Measurements from ENCODE around the gene MTRR. TPM values are rescaled to one million over a fixed set of nuclear protein-coding genes. Genes with fewer than 3 reads are reported as not detected.
A peak's percentile ranks its signal among the peaks of the same experiment; 100 is the strongest.

The MTRR gene
- 38.7 and 46.7 TPM in 2 replicates for total RNA-seq

GRCh38 chr5:7868773-7869473, at the start of gene MTRR, which contains the start of gene FASTKD3:
Gene MTRR (plus strand): TSS chr5:7869148. CDS start chr5:7870795, 1,647 bp downstream.
Gene FASTKD3 (minus strand): TSS chr5:7869031. CDS start chr5:7868083, 948 bp downstream.
- peak; percentile 81 for DNase-seq (ENCODE audit: low read depth)

- no peak for DNase-seq (ENCODE audit: low read depth)
These were observed 46.5 kb upstream of the MTRR start for GRCh38 chr5:7822449-7822848.

- no peak for DNase-seq (ENCODE audit: low read depth)
These were observed 45.4 kb upstream of the MTRR start for GRCh38 chr5:7823594-7823993.

DNA sequence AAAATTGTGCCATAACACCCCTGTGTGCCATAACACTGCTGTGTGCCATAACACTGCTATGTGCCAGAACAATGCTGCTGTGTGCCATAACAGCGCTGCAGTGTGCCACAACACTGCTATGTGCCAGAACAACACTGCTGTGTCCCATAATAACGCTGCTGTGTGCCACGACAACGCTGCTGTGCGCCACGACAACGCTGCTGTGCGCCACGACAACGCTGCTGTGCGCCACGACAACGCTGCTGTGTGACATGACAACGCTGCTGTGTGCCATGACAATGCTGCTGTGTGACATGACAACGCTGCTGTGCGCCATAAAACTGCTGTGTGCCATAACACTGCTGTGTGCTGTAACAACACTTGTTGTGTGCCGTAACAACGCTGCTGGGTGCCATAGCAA, 44.0 kb upstream of the MTRR start:
- no peak for DNase-seq (ENCODE audit: low read depth)

DNA sequence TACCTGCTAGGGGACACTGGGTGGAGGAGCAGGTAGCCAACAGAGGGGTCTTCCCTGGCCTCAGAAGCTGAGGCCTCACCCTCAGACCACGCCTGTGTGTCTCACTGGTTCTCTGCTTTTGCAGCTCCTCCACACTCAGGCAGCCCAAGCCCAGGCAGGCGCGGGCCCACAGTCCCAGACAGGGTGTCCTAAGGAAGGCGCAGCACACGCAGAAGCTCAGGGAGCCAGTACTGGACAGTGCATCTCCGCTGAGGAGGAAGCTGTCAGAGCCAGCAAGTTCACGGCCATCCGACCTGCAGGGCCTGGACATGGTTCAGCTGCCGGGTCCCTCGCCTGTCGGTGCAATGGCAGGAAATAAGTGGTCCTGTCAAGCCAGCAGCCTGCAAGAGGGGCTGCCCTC, 43.3 kb upstream of the MTRR start:
- DNase-seq (ENCODE audit: low read depth): no peak

DNA sequence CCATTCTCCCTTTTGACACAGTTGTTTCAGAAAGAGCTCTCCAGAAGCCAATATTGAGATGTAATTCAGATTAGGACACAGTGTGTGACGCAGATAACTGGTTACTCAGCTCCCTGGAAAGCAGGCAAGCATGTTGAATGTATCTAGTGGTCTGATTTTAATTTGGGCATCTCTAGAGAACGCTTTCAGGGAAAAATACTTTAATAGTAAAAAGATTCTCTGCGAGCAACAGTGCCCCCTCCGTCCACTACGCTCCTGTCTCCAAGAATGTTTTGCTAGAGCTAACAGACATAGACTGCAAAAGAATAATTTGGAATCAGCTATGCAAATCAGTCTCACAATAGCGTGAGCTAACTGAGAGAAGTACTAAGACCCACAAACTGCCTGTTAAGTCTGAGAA, 41.3 kb upstream of the MTRR start:
- DNase-seq (ENCODE audit: low read depth): no peak

DNA sequence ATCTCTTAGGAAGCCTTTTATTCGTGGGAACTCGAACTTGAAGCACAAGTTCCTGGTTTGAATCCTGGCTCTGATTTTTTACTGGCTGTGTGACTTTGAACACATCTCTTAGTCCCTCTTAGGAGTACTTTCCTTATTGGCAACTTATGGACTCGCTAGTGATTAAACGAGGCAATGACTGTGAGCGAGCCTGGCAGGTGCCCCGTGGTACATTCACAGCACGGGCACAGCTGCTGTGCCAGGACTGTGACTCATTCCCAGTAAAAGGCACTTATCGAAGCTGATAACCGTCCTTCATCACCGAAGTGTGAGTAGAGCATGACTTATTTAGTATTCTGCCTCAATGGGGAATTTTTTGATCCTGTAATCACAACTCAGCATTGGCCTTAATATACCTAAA, 40.7 kb upstream of the MTRR start:
- DNase-seq (ENCODE audit: low read depth): no peak

DNA sequence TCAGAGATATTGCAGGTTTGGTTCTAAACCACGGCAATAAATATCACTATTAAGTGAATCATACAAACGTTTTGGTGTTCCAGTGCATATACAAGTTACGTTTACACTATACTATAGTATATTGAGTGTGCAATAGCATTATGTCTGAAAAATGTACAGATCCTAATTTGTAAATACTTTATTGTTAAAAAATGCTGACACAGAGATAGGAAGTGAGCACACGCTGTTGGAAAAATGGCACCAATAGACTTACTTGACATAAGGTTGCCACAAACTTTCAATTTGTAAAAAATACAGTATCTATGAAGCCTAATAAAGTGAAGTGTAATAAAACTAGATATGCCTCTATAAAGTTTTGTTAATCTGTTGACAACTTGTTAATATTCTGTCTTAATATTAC, 34.0 kb upstream of the MTRR start:
- no peak for DNase-seq (ENCODE audit: low read depth)

GRCh38 chr5:7837403-7837802, 31.5 kb upstream of the MTRR start:
- peak; percentile 87 for DNase-seq (ENCODE audit: low read depth)

- DNase-seq (ENCODE audit: low read depth): no peak
These were observed 26.4 kb upstream of the MTRR start for GRCh38 chr5:7842531-7842930.

GRCh38 chr5:7844901-7845300, 24.0 kb upstream of the MTRR start:
- no peak for DNase-seq (ENCODE audit: low read depth)

- no peak for DNase-seq (ENCODE audit: low read depth)
These were observed 23.4 kb upstream of the MTRR start for GRCh38 chr5:7845557-7845956.

DNA sequence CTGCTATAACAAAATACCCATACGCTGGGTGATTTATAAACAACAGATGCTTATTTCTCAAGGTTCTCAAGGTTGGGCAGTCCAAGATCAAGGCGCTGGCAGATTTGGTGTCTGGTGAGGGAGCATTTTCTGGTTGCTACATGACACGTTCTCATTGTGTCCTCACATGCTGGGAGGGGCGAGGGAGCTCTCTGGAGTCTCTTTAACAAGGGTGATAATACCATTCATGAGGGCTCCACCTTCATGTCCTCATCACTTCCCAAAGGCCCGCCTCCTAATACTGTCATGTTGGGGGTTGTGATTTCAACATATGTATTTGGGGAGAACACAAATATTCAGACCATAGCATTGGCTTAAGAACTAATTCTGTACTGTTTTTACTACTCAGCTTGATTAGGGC, 22.6 kb upstream of the MTRR start:
- DNase-seq (ENCODE audit: low read depth): no peak

GRCh38 chr5:7848296-7848695, 20.7 kb upstream of the MTRR start:
- no peak for DNase-seq (ENCODE audit: low read depth)

DNA sequence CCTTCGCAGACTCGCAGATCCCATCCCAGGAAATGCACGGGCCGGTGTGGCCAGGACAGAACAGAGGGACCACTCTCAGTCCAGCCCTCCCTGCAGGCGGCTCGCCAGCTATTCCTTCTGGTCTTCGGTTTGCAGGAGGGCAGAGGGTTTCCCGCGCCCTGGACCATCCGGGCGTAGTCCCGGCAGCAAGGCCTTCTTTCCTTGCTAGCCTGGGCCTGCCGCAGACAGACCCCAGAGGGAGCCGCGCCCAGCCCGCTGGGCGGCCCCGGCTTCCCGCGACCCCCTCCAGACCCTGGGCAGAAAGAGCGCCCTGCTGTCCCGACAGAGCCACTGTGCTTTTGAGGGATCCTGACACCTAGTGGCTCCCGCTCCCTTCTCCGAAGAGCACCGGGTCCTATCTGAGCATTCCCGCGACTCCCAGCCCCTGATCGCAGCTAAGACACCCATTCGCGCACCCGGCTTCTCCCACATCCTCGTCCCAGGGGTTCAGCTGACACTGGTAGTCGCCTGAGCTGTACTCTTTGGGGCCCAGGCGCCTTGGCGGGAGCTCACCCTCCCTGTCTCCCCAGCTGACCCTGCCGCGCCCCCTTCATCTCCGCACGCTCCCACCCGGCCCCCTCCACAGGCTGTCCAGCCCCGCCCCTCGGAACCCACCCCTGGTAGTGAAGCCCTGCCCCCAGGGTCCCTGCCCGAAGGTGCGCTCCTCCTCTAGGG, 19.1 kb upstream of the MTRR start:
- no peak for DNase-seq (ENCODE audit: low read depth)

GRCh38 chr5:7850395-7851239, 18.3 kb upstream of the MTRR start, which contains the start of gene CFAP90:
Gene CFAP90 (minus strand): TSS chr5:7851133. CDS start chr5:7851021, 112 bp downstream.
- peak; percentile 29 for DNase-seq (ENCODE audit: low read depth)

DNA sequence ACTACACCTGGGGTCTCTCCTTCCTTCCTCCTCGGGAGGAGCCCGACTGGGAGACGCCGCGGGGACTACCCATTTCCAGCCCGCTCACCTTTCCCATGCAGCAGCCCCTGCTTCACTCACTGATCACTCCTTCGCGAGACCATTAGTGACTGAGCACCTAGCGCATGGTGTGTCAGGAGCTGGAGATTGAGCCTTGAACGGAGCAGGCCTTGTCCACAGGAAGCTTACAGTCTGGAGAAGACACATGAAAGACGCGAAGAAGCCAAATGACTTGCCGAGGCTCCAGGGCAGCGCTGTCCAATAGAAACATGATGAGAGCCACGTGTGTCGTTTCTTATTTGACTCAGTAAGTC, 17.7 kb upstream of the MTRR start:
- no peak for DNase-seq (ENCODE audit: low read depth)

DNA sequence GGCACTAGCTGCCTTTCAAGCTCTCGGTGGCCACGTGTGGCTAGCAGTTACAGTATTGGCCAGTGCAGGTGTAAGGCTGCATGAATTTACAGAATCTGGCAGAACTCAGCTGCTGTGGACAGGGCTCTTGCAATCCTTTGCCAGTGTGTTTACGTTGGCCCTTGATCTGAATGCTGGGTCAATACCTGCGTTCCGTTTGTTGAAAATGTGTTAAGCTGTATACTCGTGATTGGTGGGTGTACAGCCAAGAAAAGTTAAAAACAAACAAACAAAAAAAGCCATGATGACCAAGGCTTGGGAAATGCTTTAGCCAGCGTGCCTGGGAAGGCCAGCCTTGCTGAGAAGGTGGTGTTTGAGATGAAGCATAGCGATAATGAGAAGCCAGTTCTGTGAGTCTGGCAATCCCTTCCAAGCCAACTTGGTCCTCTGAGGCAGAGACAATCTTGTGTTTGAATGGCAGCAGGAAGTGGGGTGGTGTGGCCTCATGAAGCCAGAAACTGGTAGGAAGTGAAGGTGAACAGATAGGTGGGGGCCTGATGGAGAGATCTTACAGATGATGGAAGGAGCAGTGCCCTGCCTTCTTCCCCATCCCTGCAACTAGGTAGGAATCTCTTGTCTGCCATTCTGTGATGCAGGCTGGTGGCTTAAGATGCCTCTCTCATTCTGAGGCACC, 17.2 kb upstream of the MTRR start:
- DNase-seq (ENCODE audit: low read depth): no peak

DNA sequence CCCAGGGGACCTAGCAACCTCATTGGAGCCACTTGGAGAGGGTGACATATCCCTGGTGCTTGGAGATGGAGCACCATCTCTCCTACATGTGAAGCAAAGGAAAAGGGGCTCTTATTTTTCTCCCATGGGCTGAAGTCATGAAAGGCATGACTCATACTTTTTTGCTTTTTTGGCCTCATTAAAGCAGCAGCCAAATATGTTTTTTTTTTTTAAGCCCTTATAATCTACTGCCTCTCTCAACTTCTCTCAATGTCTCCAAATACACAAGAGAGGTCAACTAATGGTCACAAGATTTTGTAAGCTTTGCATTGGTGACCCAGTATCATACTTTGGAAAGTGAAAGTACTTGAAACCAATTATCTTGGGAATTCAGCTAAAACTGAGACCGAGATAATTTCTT, 16.4 kb upstream of the MTRR start:
- DNase-seq (ENCODE audit: low read depth): no peak

DNA sequence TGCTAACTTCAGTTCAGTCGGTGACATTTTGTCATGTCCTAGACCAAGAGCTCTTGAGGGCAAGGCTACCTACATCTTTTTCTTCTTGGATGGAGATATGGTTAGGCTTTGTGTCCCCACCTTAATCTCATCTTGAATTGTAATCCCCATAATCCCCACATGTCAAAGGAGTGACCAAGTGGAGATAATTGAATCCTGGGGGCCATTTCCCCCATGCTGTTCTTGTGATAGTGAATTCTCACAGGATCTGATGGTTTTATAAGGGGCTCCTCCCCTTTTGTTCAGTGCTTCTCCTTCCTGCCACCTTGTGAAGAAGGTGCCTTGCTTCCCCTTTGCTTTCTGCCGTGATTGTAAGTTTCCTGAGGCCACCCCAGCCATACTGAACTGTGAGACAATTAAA, 16.0 kb upstream of the MTRR start:
- no peak for DNase-seq (ENCODE audit: low read depth)

DNA sequence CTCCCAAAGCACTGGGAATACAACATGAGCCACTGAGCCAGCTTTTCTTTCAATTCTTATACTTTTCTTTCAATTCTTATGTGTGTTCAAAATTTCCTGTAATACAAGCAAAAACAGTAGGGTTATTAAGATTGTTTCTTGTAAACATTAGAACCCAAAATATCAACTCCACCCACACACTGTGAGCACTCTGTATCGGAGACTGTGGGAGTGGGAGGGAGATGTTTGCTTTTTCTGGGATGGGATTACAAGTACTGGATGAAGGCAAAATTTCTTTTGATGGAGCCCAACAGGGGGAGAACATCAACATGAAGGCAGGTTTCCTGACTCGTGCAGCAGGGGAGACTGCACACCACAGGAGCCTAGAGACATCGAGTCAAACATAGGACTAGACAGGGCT, 13.3 kb upstream of the MTRR start:
- DNase-seq (ENCODE audit: low read depth): no peak

DNA sequence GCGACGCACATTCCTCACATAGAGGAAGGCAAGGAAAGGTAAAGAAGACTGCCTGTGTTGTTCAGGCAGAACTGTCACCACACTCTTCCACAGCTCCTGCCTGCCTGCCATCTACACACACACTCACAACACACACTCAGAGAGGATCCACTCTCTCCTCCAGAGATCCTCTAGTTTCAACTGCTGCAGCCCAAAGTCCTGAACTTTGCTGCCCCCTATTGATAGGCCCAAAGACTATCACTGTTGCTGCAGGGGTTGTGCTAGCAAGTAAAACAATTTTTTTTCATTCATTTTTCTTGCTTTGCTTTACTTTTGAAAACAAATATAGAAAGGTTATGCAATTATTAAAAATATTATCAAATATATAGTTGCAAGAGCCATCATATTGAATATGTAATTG, 12.1 kb upstream of the MTRR start:
- DNase-seq (ENCODE audit: low read depth): peak; percentile 59
